Gastrocnemius medialis (tissue), 4 donors: ENCODE data around the gene ARL5A. TPM values are rescaled to one million over a fixed set of nuclear protein-coding genes. Genes with fewer than 3 reads are reported as not detected.

Source experiments
- ATAC-seq, 2 donors: fragments of 150-250 bp; one replicate each; pipeline ENCODE4 v1.9.1; 2016
- DNase-seq, 2 donors: peaks; one replicate each; pipeline ENCODE4 v3.0.0-alpha.2; 2019
- H3K27ac ChIP-seq, 4 donors: fragments of 200-600 bp; sonication (generic); 1 replicate in 1 of 4; 2 replicates in 3 of 4; pipeline ENCODE4 v1.5.1; 2016 to 2018; ENCODE audit warnings: mild to moderate bottlenecking in 2 of 4, moderate library complexity in 1 of 4
- H3K27me3 ChIP-seq, 3 donors: fragments of 200-600 bp; sonication (generic) in 2 of 3; 1 replicate in 1 of 3; 2 replicates in 2 of 3; pipeline versions ENCODE4 v1.5.1 to v1.6.0; 2016 to 2019; ENCODE audit warnings: mild to moderate bottlenecking in 1 of 3, moderate library complexity in 1 of 3
- H3K36me3 ChIP-seq, 2 donors: fragments of 200-600 bp; sonication (generic) in 1 of 2; one replicate each; pipeline ENCODE4 v1.5.1; 2017 to 2018
- H3K4me1 ChIP-seq, 2 donors: fragments of 200-600 bp; sonication (generic) in 1 of 2; one replicate each; pipeline ENCODE4 v1.5.1; 2016 to 2017; ENCODE audit warnings: mild to moderate bottlenecking in 2 of 2
- H3K4me3 ChIP-seq, 4 donors: fragments of 200-600 bp; sonication (generic) in 3 of 4; 1 replicate in 1 of 4; 2 replicates in 3 of 4; pipeline ENCODE4 v1.5.1; 2016 to 2019; ENCODE audit warnings: mild to moderate bottlenecking in 2 of 4
- H3K9me3 ChIP-seq, 3 donors: fragments of 200-600 bp; sonication (generic) in 2 of 3; 1 replicate in 1 of 3; 2 replicates in 2 of 3; pipeline ENCODE4 v1.5.1; 2016 to 2019
- POLR2A ChIP-seq, 2 donors: fragments of 450-650 bp; IDR thresholded peaks; one replicate each; pipeline ENCODE4 v1.6.1; 2017; ENCODE audit warnings: antibody characterized with exemption in 2 of 2, mild to moderate bottlenecking in 2 of 2, moderate library complexity in 2 of 2
- in situ Hi-C, 4 donors: fragments of 200-750 bp; cut with MboI; loops; one replicate each; pipeline versions ENCODE4 v1.15.0 to v1.8.0; 2017; ENCODE audit warnings: low sequenced_read_pairs in 4 of 4
- intact Hi-C: fragments of 100-400 bp; cut with DNase I; formaldehyde crosslinking; loops from one replicate; pipeline ENCODE4 v1.15.1; 2023; ENCODE audit warnings: low total_unique reads
- total RNA-seq, 4 donors: library from RNA; depleted of rRNA; stranded (reverse); fragments of >200 nt; gene quantifications; one replicate each; pipeline versions ENCODE4 v1.1.0 to v1.2.3, GENCODE V29; 2016
- TF ChIP-seq, protein P1 (sequence below), 5 experiments: fragments of 450-650 bp in 3 of 5; fragments of 200-600 bp in 2 of 5; sonication (generic) in 2 of 5; IDR thresholded peaks in 4 of 5; conservative IDR thresholded peaks in 1 of 5; 1 replicate in 4 of 5; 2 replicates in 1 of 5; pipeline ENCODE4 v1.5.1; 2016 to 2019; ENCODE audit warnings: antibody characterized with exemption in 5 of 5, mild to moderate bottlenecking in 3 of 5, moderate library complexity in 3 of 5

ARL5A gene
- total RNA-seq, 4 donors from 2014 or later = 45.0 to 81.7 (median 60.6) TPM

DNA sequence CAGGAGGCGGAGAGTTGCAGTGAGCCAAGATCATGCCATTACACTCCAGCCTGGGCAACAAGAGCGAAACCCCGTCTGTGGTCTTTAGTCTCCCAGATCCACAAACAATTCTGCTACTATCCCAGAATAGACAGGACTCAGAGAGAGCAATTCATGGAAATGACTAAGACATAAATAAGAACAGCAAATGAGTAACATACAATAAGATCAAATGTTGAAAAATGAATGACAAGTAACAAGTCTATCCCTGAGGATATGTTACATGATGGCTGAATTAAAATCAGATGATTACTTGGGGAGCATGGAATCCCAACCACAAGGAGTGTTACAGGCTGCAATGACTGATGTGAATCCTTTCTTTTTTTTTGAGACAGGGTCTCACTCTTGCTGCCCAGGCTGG lies 10.3 kb downstream of the ARL5A start:
- peaks cover 15 to 17% of the 10 kb centered on the region in 2 donors for H3K4me1 ChIP-seq
- H3K4me3 ChIP-seq = no peak overlapping the region
- peaks cover 0 to 16% of the 10 kb centered on the region in 2 donors for H3K36me3 ChIP-seq
- TF ChIP-seq POLR2A (IDR thresholded peaks at IDR 0.05) = no peak
- intact Hi-C loops = loop anchor here (2.0 kb wide), 1 partner anchor 71 kb away; no protein-coding TSS in a partner anchor
- ATAC-seq = peak; percentile 18 to 20
- no peaks in the 10 kb centered on the region for H3K27me3 ChIP-seq
- in situ Hi-C loops = loop anchor here in 1 of 4 donors (10.0 kb wide), 1 partner anchor 123 kb away; no protein-coding TSS in a partner anchor
- H3K9me3 ChIP-seq = no peaks in the 10 kb centered on the region
- DNase-seq = no peak
- peak overlapping the region in 1 of 4 donors; percentile 50 for H3K27ac ChIP-seq

DNA sequence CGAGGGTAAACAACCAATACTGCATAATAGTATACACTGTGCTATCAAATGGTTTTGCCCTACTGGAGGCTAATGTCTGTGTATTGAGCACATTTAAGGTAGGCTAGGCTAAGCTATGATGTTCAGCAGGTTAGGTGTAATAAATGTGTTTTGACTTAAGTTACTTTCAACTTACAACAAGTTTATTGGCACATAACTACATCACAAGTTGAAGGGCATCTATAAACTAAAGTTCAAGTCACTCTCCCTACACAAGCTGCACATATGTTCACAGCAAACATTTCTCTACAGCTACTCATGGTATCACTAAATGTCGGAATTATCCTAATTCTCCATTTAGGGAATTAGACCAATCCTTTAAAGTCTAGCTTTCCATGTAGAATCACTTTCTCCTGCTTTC lies 11.4 kb downstream of the ARL5A start:
- Histone ChIP-seq H3K9me3 (no peaks in the 10 kb centered on the region), H3K4me3 (no peak overlapping the region), H3K27ac (no peak overlapping the region), H3K27me3 (no peaks in the 10 kb centered on the region), H3K36me3 (peaks cover 0 to 27% of the 10 kb centered on the region in 2 donors), H3K4me1 (peaks cover 8 to 17% of the 10 kb centered on the region in 2 donors)
- intact Hi-C loops (no loop called here), in situ Hi-C loops (loop anchor here in 1 of 4 donors (10.0 kb wide), 1 partner anchor 122 kb away; no protein-coding TSS in a partner anchor)
- TF ChIP-seq, protein P1, sequence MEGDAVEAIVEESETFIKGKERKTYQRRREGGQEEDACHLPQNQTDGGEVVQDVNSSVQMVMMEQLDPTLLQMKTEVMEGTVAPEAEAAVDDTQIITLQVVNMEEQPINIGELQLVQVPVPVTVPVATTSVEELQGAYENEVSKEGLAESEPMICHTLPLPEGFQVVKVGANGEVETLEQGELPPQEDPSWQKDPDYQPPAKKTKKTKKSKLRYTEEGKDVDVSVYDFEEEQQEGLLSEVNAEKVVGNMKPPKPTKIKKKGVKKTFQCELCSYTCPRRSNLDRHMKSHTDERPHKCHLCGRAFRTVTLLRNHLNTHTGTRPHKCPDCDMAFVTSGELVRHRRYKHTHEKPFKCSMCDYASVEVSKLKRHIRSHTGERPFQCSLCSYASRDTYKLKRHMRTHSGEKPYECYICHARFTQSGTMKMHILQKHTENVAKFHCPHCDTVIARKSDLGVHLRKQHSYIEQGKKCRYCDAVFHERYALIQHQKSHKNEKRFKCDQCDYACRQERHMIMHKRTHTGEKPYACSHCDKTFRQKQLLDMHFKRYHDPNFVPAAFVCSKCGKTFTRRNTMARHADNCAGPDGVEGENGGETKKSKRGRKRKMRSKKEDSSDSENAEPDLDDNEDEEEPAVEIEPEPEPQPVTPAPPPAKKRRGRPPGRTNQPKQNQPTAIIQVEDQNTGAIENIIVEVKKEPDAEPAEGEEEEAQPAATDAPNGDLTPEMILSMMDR (IDR thresholded peaks at IDR 0.05 in 4 of 5, conservative IDR thresholded peaks at IDR 0.05 in 1 of 5) = no peak
- TF ChIP-seq POLR2A (IDR thresholded peaks at IDR 0.05) = no peak
- ATAC-seq (no peak), DNase-seq (no peak)

DNA sequence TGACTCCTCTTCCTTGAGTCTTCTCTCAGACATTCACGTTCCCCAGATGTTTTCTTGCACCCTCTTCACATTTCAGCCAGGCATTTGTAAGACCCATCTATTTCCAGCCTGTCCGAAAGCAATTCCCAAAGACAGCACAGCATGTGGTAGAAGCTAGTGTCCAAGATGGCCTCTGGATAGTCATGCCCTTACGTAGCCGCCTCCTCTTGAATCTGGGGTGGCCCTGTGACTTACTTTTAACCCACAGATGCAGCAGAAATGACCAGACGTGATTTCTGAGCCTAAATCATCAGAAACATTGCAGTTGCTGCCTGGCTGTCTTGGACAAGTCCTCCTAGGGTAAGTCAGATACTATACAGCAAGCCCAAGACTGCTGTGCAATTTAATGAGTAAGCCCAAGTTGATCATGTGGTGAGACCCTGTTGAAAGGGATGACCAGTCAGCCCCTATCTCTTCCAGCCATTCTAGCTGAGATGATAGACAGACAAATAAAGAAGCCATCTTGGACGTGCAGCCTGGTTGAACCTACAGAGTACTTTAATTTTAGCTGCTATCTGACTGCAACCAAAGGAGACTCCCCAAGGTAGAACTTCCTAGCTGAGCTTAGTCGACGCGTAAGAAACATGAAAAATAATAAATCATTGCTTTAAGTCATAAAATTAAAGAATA lies 12.3 kb downstream of the ARL5A start:
- Histone ChIP-seq H3K36me3 (peaks cover 0 to 35% of the 10 kb centered on the region in 2 donors), H3K4me3 (no peak overlapping the region), H3K4me1 (peaks cover 8 to 15% of the 10 kb centered on the region in 2 donors), H3K9me3 (no peaks in the 10 kb centered on the region), H3K27ac (no peak overlapping the region), H3K27me3 (no peaks in the 10 kb centered on the region)
- TF ChIP-seq POLR2A (IDR thresholded peaks at IDR 0.05) = no peak
- TF ChIP-seq, protein P1 (IDR thresholded peaks at IDR 0.05 in 4 of 5, conservative IDR thresholded peaks at IDR 0.05 in 1 of 5) = no peak
- in situ Hi-C loops = loop anchor here in 1 of 4 donors (10.0 kb wide), 1 partner anchor 121 kb away; no protein-coding TSS in a partner anchor
- intact Hi-C loops = no loop called here
- no peak for ATAC-seq
- DNase-seq = no peak

DNA sequence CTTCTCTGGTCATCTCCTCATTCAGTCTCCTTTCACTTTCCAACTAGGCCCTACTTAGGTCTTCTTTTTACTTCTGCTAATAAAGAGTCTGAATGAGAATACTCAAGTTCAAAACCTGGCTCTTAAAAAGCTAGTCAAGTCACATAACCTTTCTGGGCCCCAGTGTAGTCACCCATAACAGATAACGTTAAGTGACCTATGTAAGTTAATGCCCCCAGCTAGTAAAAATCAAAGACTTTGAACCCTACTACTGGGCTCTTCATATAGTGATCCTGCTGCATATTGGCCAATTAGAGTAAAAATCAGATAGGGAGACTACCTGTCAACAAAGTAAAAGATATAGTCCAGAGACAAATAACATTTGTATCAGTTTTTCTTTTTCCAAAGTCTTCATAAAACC lies 17.7 kb downstream of the ARL5A start:
- DNase-seq (no peak), ATAC-seq (no peak)
- H3K4me1 ChIP-seq = peaks cover 12 to 21% of the 10 kb centered on the region in 2 donors
- peak overlapping the region in 1 of 4 donors; percentile 3 for H3K27ac ChIP-seq
- H3K27me3 ChIP-seq = no peaks in the 10 kb centered on the region
- peaks cover 0 to 58% of the 10 kb centered on the region in 2 donors for H3K36me3 ChIP-seq
- no peaks in the 10 kb centered on the region for H3K9me3 ChIP-seq
- in situ Hi-C loops = loop anchor here in 1 of 4 donors (10.0 kb wide), 1 partner anchor 116 kb away; no protein-coding TSS in a partner anchor
- TF ChIP-seq, protein P1 (IDR thresholded peaks at IDR 0.05 in 4 of 5, conservative IDR thresholded peaks at IDR 0.05 in 1 of 5) = no peak
- TF ChIP-seq POLR2A (IDR thresholded peaks at IDR 0.05) = no peak
- intact Hi-C loops = no loop called here
- no peak overlapping the region for H3K4me3 ChIP-seq

GRCh38 chr2:151809073-151809383 lies 19.2 kb downstream of the ARL5A start:
- DNase-seq = no peak
- peak overlapping the region in 2 of 4 donors; percentile 26 to 61 for H3K27ac ChIP-seq
- ATAC-seq = peak in 1 of 2 donors; percentile 69
- H3K36me3 ChIP-seq = peaks cover 0 to 64% of the 10 kb centered on the region in 2 donors
- no peaks in the 10 kb centered on the region for H3K9me3 ChIP-seq
- H3K27me3 ChIP-seq = no peaks in the 10 kb centered on the region
- intact Hi-C loops = loop anchor here (2.0 to 5.0 kb wide), 3 partner anchors 30 to 97 kb away; partner anchors contain the start of gene NEB
- in situ Hi-C loops = no loop called here
- TF ChIP-seq POLR2A (IDR thresholded peaks at IDR 0.05) = no peak
- TF ChIP-seq, protein P1 (IDR thresholded peaks at IDR 0.05 in 4 of 5, conservative IDR thresholded peaks at IDR 0.05 in 1 of 5) = no peak
- peaks cover 12 to 21% of the 10 kb centered on the region in 2 donors for H3K4me1 ChIP-seq
- no peak overlapping the region for H3K4me3 ChIP-seq
